Germinal center (tissue), 1 donor: ENCODE measurements around the gene RBP4.
"Not testable (repeated sequence)": the region's sequence is repeated elsewhere in the genome, so short reads cannot be mapped to it uniquely, and the experiment has no call there.

Source experiments
- DNase-seq: peaks from one replicate; pipeline ENCODE4 v3.0.0; 2012; ENCODE audit warnings: mixed read lengths, low spot score

The RBP4 gene

GRCh38 chr10:93566435-93567276 lies 34.4 kb downstream of the RBP4 start, which contains the start of gene FFAR4:
Gene FFAR4 (plus strand): TSS chr10:93566665. CDS start chr10:93566721, 56 bp downstream.
- DNase-seq, result no peak

GRCh38 chr10:93565446-93565845 lies 35.6 kb downstream of the RBP4 start:
- no peak for DNase-seq

GRCh38 chr10:93560541-93560940 lies 40.5 kb downstream of the RBP4 start:
- DNase-seq, result no peak

- no peak for DNase-seq
These were observed 41.5 kb downstream of the RBP4 start for GRCh38 chr10:93559490-93559889.

GRCh38 chr10:93554760-93555432 lies 46.1 kb downstream of the RBP4 start:
- peak; percentile 53 for DNase-seq

GRCh38 chr10:93554316-93554663 lies 46.7 kb downstream of the RBP4 start:
- DNase-seq, result no peak

- no peak for DNase-seq
These were observed 47.3 kb downstream of the RBP4 start for GRCh38 chr10:93553482-93554315.

- no peak for DNase-seq
These were observed 48.3 kb downstream of the RBP4 start for GRCh38 chr10:93552780-93553179.

GRCh38 chr10:93550606-93551005 lies 50.4 kb downstream of the RBP4 start:
- no peak for DNase-seq

GRCh38 chr10:93548376-93549071 lies 52.5 kb downstream of the RBP4 start:
- no peak for DNase-seq

GRCh38 chr10:93547522-93547921 lies 53.5 kb downstream of the RBP4 start:
- no peak for DNase-seq

- DNase-seq, result not testable (repeated sequence)
These were observed 54.0 kb downstream of the RBP4 start for GRCh38 chr10:93546995-93547394.

- DNase-seq, result no peak
These were observed 58.7 kb downstream of the RBP4 start for GRCh38 chr10:93542358-93542791.
